H9 (cell line): ENCODE results near the gene TESK2. TPM values are rescaled to one million over a fixed set of nuclear protein-coding genes. Genes with fewer than 3 reads are reported as not detected.

Experiments used
- DNase-seq: peaks from one replicate; pipeline ENCODE4 v3.0.0-alpha.2; 2017
- H2AFZ ChIP-seq: one replicate; pipeline ENCODE4 v1.6.1; 2013; ENCODE audit warnings: mild to moderate bottlenecking, low read length, control low read depth, moderate library complexity
- H2AK5ac ChIP-seq: 2 replicates; pipeline ENCODE4 v1.6.1; 2013; ENCODE audit warnings: low read length, control low read depth, mixed read lengths; ENCODE audit not compliant: insufficient read length
- H2BK120ac ChIP-seq: one replicate; pipeline ENCODE4 v1.6.1; 2013; ENCODE audit warnings: low read depth, mild to moderate bottlenecking, low read length, control low read depth, inconsistent platforms; ENCODE audit not compliant: poor library complexity, severe bottlenecking
- H2BK12ac ChIP-seq: 2 replicates; pipeline ENCODE4 v1.6.1; 2013; ENCODE audit warnings: low read length, control low read depth, mixed read lengths, low read depth; ENCODE audit not compliant: insufficient read length
- H2BK15ac ChIP-seq: 2 replicates; pipeline ENCODE4 v1.6.1; 2013; ENCODE audit warnings: low read depth, low read length, control low read depth
- H2BK20ac ChIP-seq: one replicate; pipeline ENCODE4 v1.6.1; 2013; ENCODE audit warnings: low read depth, mild to moderate bottlenecking, low read length, control low read depth, inconsistent platforms; ENCODE audit not compliant: poor library complexity, severe bottlenecking
- H2BK5ac ChIP-seq: 2 replicates; pipeline ENCODE4 v1.6.1; 2013; ENCODE audit warnings: low read length, control low read depth, mixed read lengths; ENCODE audit not compliant: insufficient read length
- H3K14ac ChIP-seq: 2 replicates; pipeline ENCODE4 v1.6.1; 2013; ENCODE audit warnings: low read length, control low read depth; ENCODE audit not compliant: insufficient read depth
- H3K18ac ChIP-seq: 2 replicates; pipeline ENCODE4 v1.6.1; 2013; ENCODE audit warnings: low read depth, mild to moderate bottlenecking, mixed read lengths, low read length, control low read depth; ENCODE audit not compliant: insufficient read length
- H3K23ac ChIP-seq: 2 replicates; pipeline ENCODE4 v1.6.1; 2013; ENCODE audit warnings: low read length, control low read depth, mixed read lengths, low read depth; ENCODE audit not compliant: insufficient read length
- H3K23me2 ChIP-seq: 2 replicates; pipeline ENCODE4 v1.6.1; 2013; ENCODE audit warnings: low read depth, mild to moderate bottlenecking, mixed read lengths, low read length, control low read depth; ENCODE audit not compliant: insufficient read length, poor library complexity, severe bottlenecking
- H3K27ac ChIP-seq: 2 replicates; pipeline ENCODE4 v1.5.1; 2013; ENCODE audit warnings: low read length, control low read depth, mixed read lengths, low read depth; ENCODE audit not compliant: insufficient read length
- H3K27me3 ChIP-seq: 2 replicates; pipeline ENCODE4 v1.6.1; 2013; ENCODE audit warnings: low read length, control low read depth, inconsistent platforms; ENCODE audit not compliant: insufficient read depth
- H3K4ac ChIP-seq: 2 replicates; pipeline ENCODE4 v1.6.1; 2013; ENCODE audit warnings: low read depth, mild to moderate bottlenecking, control low read depth, inconsistent platforms, low read length, moderate library complexity
- H3K4me1 ChIP-seq: 2 replicates; pipeline ENCODE4 v1.6.1; 2013; ENCODE audit warnings: low read length, control low read depth, inconsistent platforms; ENCODE audit not compliant: insufficient read depth
- H3K4me2 ChIP-seq: 2 replicates; pipeline ENCODE4 v1.6.1; 2013; ENCODE audit warnings: low read length, control low read depth, mixed read lengths; ENCODE audit not compliant: insufficient read length, insufficient read depth
- H3K56ac ChIP-seq: 2 replicates; pipeline ENCODE4 v1.6.1; 2013; ENCODE audit warnings: low read depth, mild to moderate bottlenecking, mixed read lengths, low read length, control low read depth; ENCODE audit not compliant: insufficient read length
- H3K79me1 ChIP-seq: 2 replicates; pipeline ENCODE4 v1.6.1; 2013; ENCODE audit warnings: low read depth, mild to moderate bottlenecking, moderate library complexity, low read length, control low read depth, inconsistent platforms; ENCODE audit not compliant: insufficient read depth, poor library complexity, severe bottlenecking
- H3K79me2 ChIP-seq: 2 replicates; pipeline ENCODE4 v1.6.1; 2013; ENCODE audit warnings: low read length, control low read depth, inconsistent platforms; ENCODE audit not compliant: insufficient read depth
- H3K9ac ChIP-seq: 2 replicates; pipeline ENCODE4 v1.6.1; 2013; ENCODE audit warnings: low read length, control low read depth, mixed read lengths; ENCODE audit not compliant: insufficient read length; ENCODE audit errors: extremely low read depth
- H3K9me3 ChIP-seq: one replicate; pipeline ENCODE4 v1.6.1; 2013; ENCODE audit warnings: low read depth, low read length, inconsistent platforms; ENCODE audit not compliant: control insufficient read depth
- H3T11ph ChIP-seq: one replicate; pipeline ENCODE4 v1.6.1; 2013; ENCODE audit warnings: mild to moderate bottlenecking, low read length, control low read depth, inconsistent platforms
- H4K20me1 ChIP-seq: one replicate; pipeline ENCODE4 v1.6.1; 2013; ENCODE audit not compliant: control insufficient read depth, insufficient read length, insufficient read depth
- H4K5ac ChIP-seq: 2 replicates; pipeline ENCODE4 v1.6.1; 2013; ENCODE audit warnings: low read depth, mild to moderate bottlenecking, mixed read lengths, low read length, control low read depth; ENCODE audit not compliant: insufficient read length
- H4K8ac ChIP-seq: replicated peaks from 2 replicates; pipeline ENCODE4 v1.6.1; 2013; ENCODE audit warnings: low read length, control low read depth, mixed read lengths, low read depth; ENCODE audit not compliant: insufficient read length
- H4K91ac ChIP-seq: 2 replicates; pipeline ENCODE4 v1.6.1; 2013; ENCODE audit warnings: low read depth, mild to moderate bottlenecking, moderate library complexity, mixed read lengths, low read length, control low read depth; ENCODE audit not compliant: insufficient read length
- H3K27ac Mint-ChIP-seq, 3 experiments: 2 replicates in 2 of 3; 3 replicates in 1 of 3; pipeline ENCODE4 v1.8.0; 2020 to 2021; ENCODE audit warnings: mixed read lengths in 3 of 3, mild to moderate bottlenecking in 1 of 3, moderate library complexity in 1 of 3
- H3K27me3 Mint-ChIP-seq: 2 replicates; pipeline ENCODE4 v1.8.0; 2021; ENCODE audit warnings: low read depth, mild to moderate bottlenecking, moderate library complexity, mixed read lengths
- H3K36me3 Mint-ChIP-seq, 3 experiments: 2 replicates in 2 of 3; 3 replicates in 1 of 3; pipeline ENCODE4 v1.8.0; 2020 to 2021; ENCODE audit warnings: low read depth in 3 of 3, mixed read lengths in 3 of 3; ENCODE audit not compliant: insufficient read depth in 1 of 3
- H3K4me1 Mint-ChIP-seq, 2 experiments: 2 replicates each; pipeline ENCODE4 v1.8.0; 2020; ENCODE audit warnings: mixed read lengths in 2 of 2
- H3K4me3 Mint-ChIP-seq, 2 experiments: 2 replicates in 1 of 2; 3 replicates in 1 of 2; pipeline ENCODE4 v1.8.0; 2020 to 2021; ENCODE audit warnings: mild to moderate bottlenecking in 2 of 2, mixed read lengths in 2 of 2, moderate library complexity in 1 of 2
- H3K9me3 Mint-ChIP-seq, 2 experiments: 2 replicates in 1 of 2; 3 replicates in 1 of 2; pipeline ENCODE4 v1.8.0; 2020; ENCODE audit warnings: mild to moderate bottlenecking in 2 of 2, mixed read lengths in 2 of 2, moderate library complexity in 1 of 2
- CTCF ChIP-seq: fragments of 200-600 bp; sonication (generic); conservative IDR thresholded peaks from 3 replicates; pipeline ENCODE4 v1.8.0; 2021; ENCODE audit warnings: antibody characterized with exemption, mild to moderate bottlenecking
- WGBS: extraction: QIAGEN DNeasy Blood & Tissue Kit; methylation state at CpG from one replicate; pipeline ENCODE4 v1.1.7; 2013; ENCODE audit warnings: missing lambda C conversion rate, low lambda C conversion rate, mixed read lengths; ENCODE audit not compliant: insufficient read length; ENCODE audit errors: extremely low coverage; 5-methylcytosine and 5-hydroxymethylcytosine counted together
- total RNA-seq: library from RNA; stranded (reverse); gene quantifications from 2 replicates; pipeline ENCODE4 v1.2.1, GENCODE V29; 2021

The TESK2 gene
- total RNA-seq, 1 experiment from 2014 or later, result 7.2 TPM

- no peaks in the 10 kb centered on the region for H3K79me2 ChIP-seq
- H3K27ac ChIP-seq, result no peak overlapping the region
- Mint-ChIP-seq H3K9me3 (no peaks in the 10 kb centered on the region), H3K4me1 (peaks cover 4 to 6% of the 10 kb centered on the region in 2 experiments; a peak in 3 of 4 replicates), H3K27ac (no peak overlapping the region), H3K36me3 (peaks cover 0 to 6% (median 0%) of the 10 kb centered on the region in 3 experiments; a peak in 2 of 7 replicates), H3K27me3 (no peaks in the 10 kb centered on the region), H3K4me3 (no peak overlapping the region)
- H3K14ac ChIP-seq, result no peak overlapping the region
- no peak overlapping the region for H3K4ac ChIP-seq
- H4K8ac ChIP-seq, result no peak overlapping the region
- no peaks in the 10 kb centered on the region for H3K79me1 ChIP-seq
- no CpG with 5 or more reads among the region's 5 CpGs for WGBS
- no peak overlapping the region for H4K5ac ChIP-seq
- DNase-seq, result no peak
- H2BK15ac ChIP-seq, result no peak overlapping the region
- H2AK5ac ChIP-seq, result no peak overlapping the region
- no peak overlapping the region for H2BK5ac ChIP-seq
- H3K23me2 ChIP-seq, result no peaks in the 10 kb centered on the region
- H3K9me3 ChIP-seq, result no peaks in the 10 kb centered on the region
- no peak overlapping the region for H3K4me2 ChIP-seq
- no peaks in the 10 kb centered on the region for H3K27me3 ChIP-seq
- TF ChIP-seq CTCF, result no peak
- no peak overlapping the region for H2BK20ac ChIP-seq
- H3K23ac ChIP-seq, result no peak overlapping the region
- no peak overlapping the region for H3T11ph ChIP-seq
- no peaks in the 10 kb centered on the region for H3K4me1 ChIP-seq
- H2BK12ac ChIP-seq, result no peak overlapping the region
- H4K20me1 ChIP-seq, result no peaks in the 10 kb centered on the region
- H3K9ac ChIP-seq, result no peak overlapping the region
- no peak overlapping the region for H2AFZ ChIP-seq
- H2BK120ac ChIP-seq, result no peak overlapping the region
- H4K91ac ChIP-seq, result no peak overlapping the region
- no peak overlapping the region for H3K56ac ChIP-seq
- no peak overlapping the region for H3K18ac ChIP-seq
These were observed 139.5 kb downstream of the TESK2 start for GRCh38 chr1:45351508-45351907.
